ENCODE results near the gene CHCHD6.

GRCh38 chr3:127005864-127006500 is 301.9 kb downstream of the CHCHD6 start:
- TF ChIP-seq EZH2 (IDR thresholded peaks at IDR 0.05) (no peak), POLR2AphosphoS5 (IDR thresholded peaks at IDR 0.05; ENCODE audit: borderline replicate concordance, low read depth, low read length) (no peak)

Measured in SK-N-MC (cell line).